Endodermal cell (in vitro differentiated cells): Measurements from ENCODE around the gene CCNI2. TPM values are rescaled to one million over a fixed set of nuclear protein-coding genes. Genes with fewer than 3 reads are reported as not detected.
A peak's percentile ranks its signal among the peaks of the same experiment; 100 is the strongest.

Source experiments
- DNase-seq: peaks from one replicate; pipeline ENCODE4 v3.0.0-alpha.2; 2017
- H3K27ac ChIP-seq: 2 replicates; pipeline ENCODE4 v1.5.1; 2013; ENCODE audit warnings: mild to moderate bottlenecking, low read depth, low read length, moderate library complexity
- H3K27me3 ChIP-seq: 2 replicates; pipeline ENCODE4 v1.6.1; 2013; ENCODE audit warnings: mild to moderate bottlenecking, low read length, moderate library complexity; ENCODE audit not compliant: insufficient read depth, control insufficient read depth, poor library complexity, severe bottlenecking
- H3K36me3 ChIP-seq: 2 replicates; pipeline ENCODE4 v1.7.0; 2013; ENCODE audit warnings: mild to moderate bottlenecking, low read length, moderate library complexity; ENCODE audit not compliant: control insufficient read depth, insufficient read depth
- H3K4me1 ChIP-seq: one replicate; pipeline ENCODE4 v1.7.0; 2013; ENCODE audit warnings: low read length; ENCODE audit not compliant: control insufficient read depth, insufficient read depth
- H3K4me3 ChIP-seq: 2 replicates; pipeline ENCODE4 v1.5.1; 2013; ENCODE audit warnings: mild to moderate bottlenecking, low read length, moderate library complexity
- H3K9ac ChIP-seq: 2 replicates; pipeline ENCODE4 v1.6.1; 2013; ENCODE audit warnings: mild to moderate bottlenecking, low read length, moderate library complexity; ENCODE audit not compliant: poor library complexity, severe bottlenecking; ENCODE audit errors: extremely low read depth
- H3K9me3 ChIP-seq: 2 replicates; pipeline ENCODE4 v1.6.1; 2013; ENCODE audit warnings: mild to moderate bottlenecking, low read length, moderate library complexity; ENCODE audit not compliant: control insufficient read depth
- H3K27ac Mint-ChIP-seq: 2 replicates; pipeline ENCODE4 v1.8.0; 2020; ENCODE audit warnings: mixed read lengths
- H3K27me3 Mint-ChIP-seq: 2 replicates; pipeline ENCODE4 v1.8.0; 2021; ENCODE audit warnings: mild to moderate bottlenecking, mixed read lengths; ENCODE audit not compliant: insufficient read depth
- H3K36me3 Mint-ChIP-seq: 2 replicates; pipeline ENCODE4 v1.8.0; 2020; ENCODE audit warnings: low read depth, mixed read lengths
- H3K4me1 Mint-ChIP-seq: 2 replicates; pipeline ENCODE4 v1.8.0; 2020; ENCODE audit warnings: mixed read lengths
- H3K4me3 Mint-ChIP-seq: 2 replicates; pipeline ENCODE4 v1.8.0; 2020; ENCODE audit warnings: mild to moderate bottlenecking, moderate library complexity, mixed read lengths
- H3K9me3 Mint-ChIP-seq: 2 replicates; pipeline ENCODE4 v1.8.0; 2020; ENCODE audit warnings: mild to moderate bottlenecking, mixed read lengths
- CTCF ChIP-seq: fragments of 200-600 bp; sonication (generic); conservative IDR thresholded peaks from 2 replicates; pipeline ENCODE4 v1.5.0; 2021; ENCODE audit warnings: antibody characterized with exemption, mild to moderate bottlenecking
- WGBS, 2 experiments: methylation state at CpG; one replicate each; pipeline versions ENCODE4 v1.1.5 to v1.1.7; 2013; ENCODE audit warnings: missing lambda C conversion rate in 2 of 2, mixed read lengths in 1 of 2; ENCODE audit not compliant: insufficient coverage in 1 of 2, insufficient read length in 1 of 2; 5-methylcytosine and 5-hydroxymethylcytosine counted together
- total RNA-seq, 2 donors: library from RNA; stranded (reverse); fragmentation: NEBNext Ultra II Directional in 1 of 2; extraction: Animal tissue kit (Norgen Biotek cat#: 25700) in 1 of 2; gene quantifications; 2 replicates in 1 of 2; 3 replicates in 1 of 2; pipeline ENCODE4 v1.2.1, GENCODE V29; 2021

The CCNI2 gene
- total RNA-seq, 2 donors from 2014 or later, result 1.2 to 1.3 TPM

DNA sequence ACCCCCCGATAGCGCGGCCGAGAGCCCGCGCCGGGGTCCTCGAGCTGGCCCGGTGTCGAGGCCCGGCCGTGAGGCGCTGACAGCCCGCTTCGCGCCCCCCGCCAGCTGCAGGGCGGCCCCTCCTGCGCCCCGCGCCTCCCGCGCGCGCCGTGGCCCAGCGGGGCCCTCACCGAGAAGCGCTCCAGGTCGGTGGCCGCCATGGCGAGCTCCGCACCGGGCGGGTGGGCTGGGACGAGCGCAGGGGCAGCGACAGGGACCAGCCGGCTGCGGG is 29.6 kb downstream of the CCNI2 start:
- Mint-ChIP-seq H3K27me3 (peaks cover 51% of the 10 kb centered on the region), H3K9me3 (no peaks in the 10 kb centered on the region), H3K27ac (no peak overlapping the region), H3K36me3 (no peaks in the 10 kb centered on the region), H3K4me3 (peak overlapping the region; percentile 61), H3K4me1 (no peaks in the 10 kb centered on the region)
- WGBS, 2 experiments, result 0 to 4% methylated on average over 5 to 40 of the region's 40 CpGs
- H3K9me3 ChIP-seq, result no peaks in the 10 kb centered on the region
- no peak overlapping the region for H3K27ac ChIP-seq
- no peak for DNase-seq
- H3K4me3 ChIP-seq, result peak overlapping the region; percentile 80
- H3K27me3 ChIP-seq, result peaks cover 51% of the 10 kb centered on the region
- H3K36me3 ChIP-seq, result no peaks in the 10 kb centered on the region
- peak overlapping the region; percentile 41 for H3K9ac ChIP-seq
- H3K4me1 ChIP-seq, result no peaks in the 10 kb centered on the region
- TF ChIP-seq CTCF, result no peak

GRCh38 chr5:132777209-132778069 is 30.2 kb downstream of the CCNI2 start, which contains the start of gene SEPTIN8:
Gene SEPTIN8 (minus strand): TSS chr5:132777239. CDS start chr5:132777137, 102 bp downstream.
- H3K27ac Mint-ChIP-seq, result no peak within 1 kb of the TSS
- peaks cover 57% of the 10 kb centered on the region for H3K27me3 Mint-ChIP-seq
- WGBS, 2 experiments, result 14 to 36% methylated on average over 41 to 82 of the region's 82 CpGs
- H3K4me1 Mint-ChIP-seq, result no peaks in the 10 kb centered on the region
- Histone ChIP-seq H3K27me3 (peaks cover 55% of the 10 kb centered on the region), H3K4me1 (no peaks in the 10 kb centered on the region), H3K9ac (peak within 1 kb of the TSS; percentile 41), H3K36me3 (no peaks in the 10 kb centered on the region), H3K4me3 (peak within 1 kb of the TSS; percentile 80), H3K27ac (no peak within 1 kb of the TSS), H3K9me3 (no peaks in the 10 kb centered on the region)
- peak; percentile 79 for DNase-seq
- no peaks in the 10 kb centered on the region for H3K9me3 Mint-ChIP-seq
- H3K4me3 Mint-ChIP-seq, result peak within 1 kb of the TSS; percentile 61
- H3K36me3 Mint-ChIP-seq, result no peaks in the 10 kb centered on the region
- no peak for TF ChIP-seq CTCF

DNA sequence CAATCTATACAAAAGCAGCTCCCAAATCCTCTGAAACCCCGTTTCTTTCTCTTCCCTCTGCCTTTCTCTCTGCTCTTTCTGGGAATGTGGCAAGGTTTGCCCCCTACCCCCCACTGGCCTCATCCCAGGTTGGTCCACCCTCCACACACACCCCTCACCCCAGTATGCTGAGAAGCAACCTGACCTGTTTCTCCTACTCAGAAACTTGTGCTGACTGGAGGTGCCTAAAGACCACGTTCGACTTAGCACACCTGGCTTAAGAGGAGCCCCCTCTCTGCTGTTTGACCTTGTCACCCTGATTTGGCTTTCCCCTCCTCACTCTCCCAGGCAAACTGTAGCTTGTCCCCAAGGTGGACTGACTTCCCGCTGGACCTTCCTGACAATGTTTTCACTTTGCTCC is 30.9 kb downstream of the CCNI2 start:
- H3K4me3 ChIP-seq, result no peak overlapping the region

More for the DNA sequence above, 30.9 kb downstream of the CCNI2 start:
- no peak for DNase-seq
- no peaks in the 10 kb centered on the region for H3K4me1 Mint-ChIP-seq
- no peaks in the 10 kb centered on the region for H3K9me3 Mint-ChIP-seq
- no peaks in the 10 kb centered on the region for H3K36me3 Mint-ChIP-seq
- Histone ChIP-seq H3K36me3 (no peaks in the 10 kb centered on the region), H3K4me1 (no peaks in the 10 kb centered on the region), H3K27ac (no peak overlapping the region), H3K27me3 (peaks cover 55% of the 10 kb centered on the region), H3K9me3 (no peaks in the 10 kb centered on the region), H3K9ac (no peak overlapping the region)
- H3K27ac Mint-ChIP-seq, result no peak overlapping the region
- WGBS, 2 experiments, result 93 to 95% methylated on average over 2 to 4 of the region's 4 CpGs
- TF ChIP-seq CTCF, result no peak
- peak overlapping the region; percentile 61 for H3K4me3 Mint-ChIP-seq
- H3K27me3 Mint-ChIP-seq, result peaks cover 61% of the 10 kb centered on the region
